ENCODE measurements around the gene CEP63. TPM values are rescaled to one million over a fixed set of nuclear protein-coding genes. Genes with fewer than 3 reads are reported as not detected.

CEP63 gene
- total RNA-seq, 1 experiment from 2014 or later = 19.1 TPM

DNA sequence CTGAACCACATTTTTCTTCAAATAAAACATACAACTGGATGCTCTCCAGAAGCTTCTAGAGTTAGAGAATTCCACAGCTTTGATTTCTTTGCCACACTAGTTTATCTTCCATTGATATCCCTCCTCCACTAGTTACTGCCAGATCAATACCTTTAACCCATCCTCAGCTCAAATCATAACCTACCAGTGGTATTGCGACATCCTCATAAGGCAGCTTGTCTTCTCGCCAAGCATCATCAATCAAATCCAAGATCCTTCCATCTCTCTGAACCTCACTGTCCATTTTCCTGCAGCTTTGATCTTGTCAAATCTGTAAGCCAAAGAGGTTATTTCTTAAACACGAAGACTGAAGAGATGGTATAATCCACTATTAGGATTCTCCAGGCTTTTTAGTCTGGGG, 3.2 kb upstream of the CEP63 start:
- Histone ChIP-seq H3K9me2 (ENCODE audit: insufficient read depth) (no peaks in the 10 kb centered on the region), H3K27me3 (ENCODE audit: insufficient read depth, low read length) (no peaks in the 10 kb centered on the region), H3K79me2 (ENCODE audit: insufficient read depth, low read length) (peaks cover 35% of the 10 kb centered on the region), H3K4me3 (replicated peaks in 1 of 2; ENCODE audit: low read depth in 1 of 2, low read length in 2 of 2) (no peak overlapping the region), H3K4me2 (ENCODE audit: low read length) (no peak overlapping the region), H3K27ac (ENCODE audit: low read depth, low read length) (no peak overlapping the region), H3K9ac (ENCODE audit: low read length) (no peak overlapping the region), H3K9me3 (ENCODE audit: control insufficient read depth in 1 of 2, insufficient read depth in 1 of 2, low read depth in 1 of 2, low read length in 2 of 2) (no peaks in the 10 kb centered on the region), H3K36me3 (ENCODE audit: control insufficient read depth in 1 of 2, insufficient read depth in 2 of 2, low read length in 2 of 2) (peaks cover 28 to 38% of the 10 kb centered on the region in 2 experiments), H2AFZ (ENCODE audit: low read depth, low read length, poor library complexity, severe bottlenecking) (no peak overlapping the region), H3K4me1 (ENCODE audit: control insufficient read depth in 1 of 2, insufficient read depth in 2 of 2, low read length in 2 of 2) (peaks cover 15 to 26% of the 10 kb centered on the region in 2 experiments), H4K20me1 (ENCODE audit: insufficient read depth) (no peaks in the 10 kb centered on the region)
- TF ChIP-seq TCF7L2 (IDR thresholded peaks at IDR 0.05; ENCODE audit: borderline replicate concordance, extremely low read depth, insufficient read depth, insufficient read length) (no peak), RAD21 (IDR thresholded peaks at IDR 0.05; ENCODE audit: low read depth) (no peak), SIN3A (IDR thresholded peaks at IDR 0.05; ENCODE audit: low read depth) (no peak), EZH2phosphoT487 (IDR thresholded peaks at IDR 0.05; ENCODE audit: borderline replicate concordance) (no peak), CBX3 (IDR thresholded peaks at IDR 0.05; ENCODE audit: low read depth) (no peak), EGR1 (IDR thresholded peaks at IDR 0.05; ENCODE audit: low read depth) (no peak)
- TF ChIP-seq, protein P1, sequence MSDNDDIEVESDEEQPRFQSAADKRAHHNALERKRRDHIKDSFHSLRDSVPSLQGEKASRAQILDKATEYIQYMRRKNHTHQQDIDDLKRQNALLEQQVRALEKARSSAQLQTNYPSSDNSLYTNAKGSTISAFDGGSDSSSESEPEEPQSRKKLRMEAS (IDR thresholded peaks at IDR 0.05) = no peak
- DNase-seq (ENCODE audit: low read depth, low spot score) (no peak), ATAC-seq (no peak)
- no TSS peak for BruUV-seq (replicated peaks)
- ChIA-PET RAD21 (ENCODE audit: low non-redundant PET in 1 of 2, low total read pairs in 2 of 2, uncharacterized antibody in 2 of 2, unreplicated experiment in 2 of 2) (no interaction called here), POLR2A (no interaction called here), CTCF (interaction anchor here (0.7 to 3.5 kb wide), 3 partner anchors 9 to 180 kb away, joined by 3 to 18 read pairs (median 8); no protein-coding TSS in a partner anchor)
- intact Hi-C loops (cut with micrococcal nuclease) = no loop called here

DNA sequence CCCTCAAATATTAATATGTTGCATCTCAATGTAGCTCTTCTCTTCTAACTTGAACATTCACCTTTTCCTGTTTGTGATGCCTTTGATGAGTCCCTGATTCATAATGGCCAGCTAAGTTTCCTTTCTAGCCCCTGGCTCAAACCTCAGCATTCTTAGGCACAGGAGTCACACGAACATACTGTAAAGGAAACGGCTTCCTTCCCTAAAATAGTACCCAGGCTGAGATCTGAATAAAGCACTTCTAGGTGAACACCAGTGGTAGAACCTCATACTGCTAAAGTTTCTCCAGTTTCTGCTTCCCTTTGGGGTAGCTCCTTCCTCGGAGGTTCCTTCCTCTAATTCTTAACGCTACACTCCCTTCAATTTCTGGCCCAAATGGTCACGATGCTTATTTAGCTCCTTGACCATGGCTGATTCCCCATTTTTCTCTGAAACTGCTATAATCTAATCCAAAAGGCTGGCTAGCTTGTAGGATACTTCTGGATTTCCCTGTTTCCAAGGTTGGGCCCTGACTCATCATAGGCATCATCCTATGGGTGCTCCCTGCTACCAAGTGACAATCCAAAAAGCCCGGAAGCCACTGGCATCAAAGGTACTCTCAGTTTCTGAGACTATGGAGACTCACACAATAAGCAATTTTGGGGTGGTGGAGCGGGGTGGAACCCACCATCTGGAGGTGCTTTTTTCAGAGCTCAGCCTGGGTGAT, 2.5 kb upstream of the CEP63 start:
- Histone ChIP-seq H4K20me1 (ENCODE audit: insufficient read depth) (no peaks in the 10 kb centered on the region), H3K9me3 (ENCODE audit: control insufficient read depth in 1 of 2, insufficient read depth in 1 of 2, low read depth in 1 of 2, low read length in 2 of 2) (no peaks in the 10 kb centered on the region), H2AFZ (ENCODE audit: low read depth, low read length, poor library complexity, severe bottlenecking) (no peak overlapping the region), H3K9ac (ENCODE audit: low read length) (no peak overlapping the region), H3K4me3 (replicated peaks in 1 of 2; ENCODE audit: low read depth in 1 of 2, low read length in 2 of 2) (no peak overlapping the region), H3K4me1 (ENCODE audit: control insufficient read depth in 1 of 2, insufficient read depth in 2 of 2, low read length in 2 of 2) (peaks cover 16 to 33% of the 10 kb centered on the region in 2 experiments), H3K79me2 (ENCODE audit: insufficient read depth, low read length) (peaks cover 40% of the 10 kb centered on the region), H3K4me2 (ENCODE audit: low read length) (peak overlapping the region; percentile 86; the same call in 1 of the 2 replicates), H3K27ac (ENCODE audit: low read depth, low read length) (no peak overlapping the region), H3K36me3 (ENCODE audit: control insufficient read depth in 1 of 2, insufficient read depth in 2 of 2, low read length in 2 of 2) (peaks cover 20 to 30% of the 10 kb centered on the region in 2 experiments), H3K9me2 (ENCODE audit: insufficient read depth) (no peaks in the 10 kb centered on the region), H3K27me3 (ENCODE audit: insufficient read depth, low read length) (no peaks in the 10 kb centered on the region)
- DNase-seq (ENCODE audit: low read depth, low spot score) = no peak
- POLR2A ChIA-PET = no interaction called here
- CTCF ChIA-PET = interaction anchor here (2.4 kb wide), 1 partner anchor 10 kb away, joined by 18 read pairs; no protein-coding TSS in a partner anchor
- ATAC-seq = no peak
- TF ChIP-seq, protein P2, sequence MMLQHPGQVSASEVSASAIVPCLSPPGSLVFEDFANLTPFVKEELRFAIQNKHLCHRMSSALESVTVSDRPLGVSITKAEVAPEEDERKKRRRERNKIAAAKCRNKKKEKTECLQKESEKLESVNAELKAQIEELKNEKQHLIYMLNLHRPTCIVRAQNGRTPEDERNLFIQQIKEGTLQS (IDR thresholded peaks at IDR 0.05) = no peak
- TF ChIP-seq, protein P3, sequence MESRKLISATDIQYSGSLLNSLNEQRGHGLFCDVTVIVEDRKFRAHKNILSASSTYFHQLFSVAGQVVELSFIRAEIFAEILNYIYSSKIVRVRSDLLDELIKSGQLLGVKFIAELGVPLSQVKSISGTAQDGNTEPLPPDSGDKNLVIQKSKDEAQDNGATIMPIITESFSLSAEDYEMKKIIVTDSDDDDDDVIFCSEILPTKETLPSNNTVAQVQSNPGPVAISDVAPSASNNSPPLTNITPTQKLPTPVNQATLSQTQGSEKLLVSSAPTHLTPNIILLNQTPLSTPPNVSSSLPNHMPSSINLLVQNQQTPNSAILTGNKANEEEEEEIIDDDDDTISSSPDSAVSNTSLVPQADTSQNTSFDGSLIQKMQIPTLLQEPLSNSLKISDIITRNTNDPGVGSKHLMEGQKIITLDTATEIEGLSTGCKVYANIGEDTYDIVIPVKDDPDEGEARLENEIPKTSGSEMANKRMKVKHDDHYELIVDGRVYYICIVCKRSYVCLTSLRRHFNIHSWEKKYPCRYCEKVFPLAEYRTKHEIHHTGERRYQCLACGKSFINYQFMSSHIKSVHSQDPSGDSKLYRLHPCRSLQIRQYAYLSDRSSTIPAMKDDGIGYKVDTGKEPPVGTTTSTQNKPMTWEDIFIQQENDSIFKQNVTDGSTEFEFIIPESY (IDR thresholded peaks at IDR 0.05; ENCODE audit: extremely low read depth, insufficient replicate concordance, low read length) = no peak
- TF ChIP-seq POLR2AphosphoS5 (IDR thresholded peaks at IDR 0.05; ENCODE audit: low read depth, low read length) (no peak), RAD21 (IDR thresholded peaks at IDR 0.05; ENCODE audit: low read depth) (no peak)
- RAD21 ChIA-PET (ENCODE audit: low non-redundant PET in 1 of 2, low total read pairs in 2 of 2, uncharacterized antibody in 2 of 2, unreplicated experiment in 2 of 2) = no interaction called here
- intact Hi-C loops (cut with micrococcal nuclease) = no loop called here
- BruUV-seq (replicated peaks) = no TSS peak

Measured in HCT116 (cell line).